CD4-positive, alpha-beta T cell (primary cell): ENCODE results near the gene ERP27. TPM values are rescaled to one million over a fixed set of nuclear protein-coding genes. Genes with fewer than 3 reads are reported as not detected.
A peak's percentile ranks its signal among the peaks of the same experiment; 100 is the strongest.

ENCODE experiments used
- ATAC-seq: fragments of 200-7000 bp; cut with Tn5 transposase; one replicate; pipeline ENCODE4 v1.10.0; 2022; ENCODE audit warnings: mild to moderate bottlenecking; ENCODE audit not compliant: poor library complexity
- CTCF ChIA-PET: fragments of 350-600 bp; sonication (Branson Sonifier 250); formaldehyde crosslinking; loops from one replicate; lab custom pipeline; 2021; ENCODE audit warnings: antibody characterized with exemption, inconsistent platforms; lab: Charles Lee
- POLR2A ChIA-PET: fragments of 350-600 bp; sonication (Branson Sonifier 250); formaldehyde crosslinking; loops from one replicate; lab custom pipeline; 2021; ENCODE audit warnings: antibody characterized with exemption, inconsistent platforms; lab: Charles Lee
- DNase-seq, 14 experiments: peaks; one replicate each; pipeline ENCODE4 v3.0.0-alpha.2; 2013 to 2020; ENCODE audit warnings: mixed read lengths in 2 of 14
- H3K27ac ChIP-seq, 2 donors: one replicate each; pipeline versions ENCODE4 v1.5.1 to v1.7.0; 2013; ENCODE audit warnings: low read length in 2 of 2, low read depth in 1 of 2, mild to moderate bottlenecking in 1 of 2
- H3K27me3 ChIP-seq, 2 experiments: 1 replicate in 1 of 2; 2 replicates in 1 of 2; pipeline versions ENCODE4 v1.6.1 to v1.7.0; 2013; ENCODE audit warnings: low read length in 2 of 2, control low read depth in 1 of 2, mild to moderate bottlenecking in 1 of 2, moderate library complexity in 1 of 2; ENCODE audit not compliant: insufficient read depth in 2 of 2, control insufficient read depth in 1 of 2
- H3K36me3 ChIP-seq: one replicate; pipeline ENCODE4 v1.6.1; 2013; ENCODE audit warnings: low read length, control low read depth; ENCODE audit not compliant: insufficient read depth
- H3K4me1 ChIP-seq: one replicate; pipeline ENCODE4 v1.6.1; 2013; ENCODE audit warnings: low read length, control low read depth; ENCODE audit not compliant: insufficient read depth
- H3K4me3 ChIP-seq: one replicate; pipeline ENCODE4 v1.5.1; 2013; ENCODE audit warnings: mild to moderate bottlenecking, low read length, moderate library complexity
- H3K9me3 ChIP-seq, 2 experiments: 1 replicate in 1 of 2; 2 replicates in 1 of 2; pipeline versions ENCODE4 v1.6.1 to v1.7.0; 2013; ENCODE audit warnings: low read length in 2 of 2, mild to moderate bottlenecking in 2 of 2, control low read depth in 1 of 2, moderate library complexity in 1 of 2; ENCODE audit not compliant: control insufficient read depth in 1 of 2, insufficient read depth in 1 of 2
- H3K27ac Mint-ChIP-seq: one replicate; pipeline ENCODE4 v1.8.0; 2020; ENCODE audit warnings: mixed read lengths
- H3K27me3 Mint-ChIP-seq: one replicate; pipeline ENCODE4 v1.8.0; 2021; ENCODE audit warnings: mixed read lengths
- H3K36me3 Mint-ChIP-seq: one replicate; pipeline ENCODE4 v1.8.0; 2021; ENCODE audit warnings: low read depth, mixed read lengths
- H3K4me1 Mint-ChIP-seq: one replicate; pipeline ENCODE4 v1.8.0; 2021; ENCODE audit warnings: low read depth, mixed read lengths
- H3K4me3 Mint-ChIP-seq: one replicate; pipeline ENCODE4 v1.8.0; 2020; ENCODE audit warnings: mild to moderate bottlenecking, mixed read lengths
- H3K9me3 Mint-ChIP-seq: one replicate; pipeline ENCODE4 v1.8.0; 2020; ENCODE audit warnings: mixed read lengths
- intact Hi-C, 2 experiments: fragments of 100-400 bp; cut with DNase I in 1 of 2; cut with micrococcal nuclease in 1 of 2; formaldehyde crosslinking; loops; one replicate each; pipeline versions ENCODE4 v1.15.1 to v1.9.0; 2023 to 2025; cut with DNase I, micrococcal nuclease
- total RNA-seq, 174 experiments: library from RNA in 2 of 174; stranded (reverse) in 2 of 174; gene quantifications; one replicate each; pipeline ENCODE4 v1.2.3 and lab custom pipeline; 2021 to 2026
- TF ChIP-seq, protein P1 (sequence below): fragments of 200-600 bp; IDR thresholded peaks from one replicate; pipeline ENCODE4 v1.8.0; 2022; ENCODE audit warnings: antibody characterized with exemption, mild to moderate bottlenecking

Gene ERP27
- total RNA-seq, 2 experiments from 2014 or later, result 16.2 to 17.1 TPM

DNA sequence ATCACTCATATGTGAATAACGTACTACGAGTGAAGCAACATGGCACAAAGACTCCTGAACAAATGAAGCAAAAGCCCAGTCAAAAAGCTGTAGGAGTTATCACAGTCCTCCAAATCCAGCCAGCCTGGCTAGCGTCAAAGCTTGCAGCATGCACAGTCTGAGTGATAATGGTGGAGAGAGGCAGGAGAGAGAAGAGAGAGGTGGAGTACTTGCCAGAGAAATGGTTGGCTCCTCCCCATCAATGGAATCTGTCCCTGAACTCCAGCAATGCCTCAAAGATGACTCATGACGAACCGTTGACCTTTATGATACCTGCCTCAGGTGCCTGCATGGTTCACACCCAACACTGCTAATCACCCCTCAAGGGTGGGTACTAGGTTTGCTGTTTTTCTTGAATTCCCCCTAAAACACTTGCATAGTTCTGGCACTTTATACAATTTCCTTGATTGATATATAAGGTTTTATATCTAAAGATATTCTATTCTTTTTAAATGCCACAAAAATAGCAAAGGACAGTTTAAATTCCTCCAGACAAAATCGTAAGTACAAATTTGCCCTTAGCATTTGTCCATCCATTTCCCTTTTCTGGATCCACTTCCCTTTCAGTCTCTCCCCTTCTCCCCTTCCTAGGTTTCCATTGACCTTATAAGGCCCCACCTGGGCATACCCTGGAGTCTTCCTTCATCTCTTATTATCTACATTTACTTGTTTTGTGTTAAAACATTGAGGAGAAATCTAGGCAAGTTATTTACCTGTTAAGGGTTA is 12.8 kb upstream of the ERP27 start:
- Mint-ChIP-seq H3K4me3 (peak overlapping the region; percentile 88), H3K4me1 (peaks cover 97% of the 10 kb centered on the region), H3K27me3 (no peaks in the 10 kb centered on the region), H3K9me3 (no peaks in the 10 kb centered on the region), H3K27ac (peak overlapping the region; percentile 94), H3K36me3 (peaks cover 92% of the 10 kb centered on the region)
- no peaks in the 10 kb centered on the region for H3K9me3 ChIP-seq
- H3K27me3 ChIP-seq, result no peaks in the 10 kb centered on the region
- H3K4me3 ChIP-seq, result peak overlapping the region; percentile 80
- peak overlapping the region; percentile 90 to 95 for H3K27ac ChIP-seq
- H3K4me1 ChIP-seq, result peaks cover 76% of the 10 kb centered on the region
- DNase-seq (peak in 3 of 14 experiments; percentile 41 to 53 (median 53)), ATAC-seq (no peak)
- CTCF ChIA-PET, result no interaction called here
- peaks cover 74% of the 10 kb centered on the region for H3K36me3 ChIP-seq
- TF ChIP-seq, protein P1, sequence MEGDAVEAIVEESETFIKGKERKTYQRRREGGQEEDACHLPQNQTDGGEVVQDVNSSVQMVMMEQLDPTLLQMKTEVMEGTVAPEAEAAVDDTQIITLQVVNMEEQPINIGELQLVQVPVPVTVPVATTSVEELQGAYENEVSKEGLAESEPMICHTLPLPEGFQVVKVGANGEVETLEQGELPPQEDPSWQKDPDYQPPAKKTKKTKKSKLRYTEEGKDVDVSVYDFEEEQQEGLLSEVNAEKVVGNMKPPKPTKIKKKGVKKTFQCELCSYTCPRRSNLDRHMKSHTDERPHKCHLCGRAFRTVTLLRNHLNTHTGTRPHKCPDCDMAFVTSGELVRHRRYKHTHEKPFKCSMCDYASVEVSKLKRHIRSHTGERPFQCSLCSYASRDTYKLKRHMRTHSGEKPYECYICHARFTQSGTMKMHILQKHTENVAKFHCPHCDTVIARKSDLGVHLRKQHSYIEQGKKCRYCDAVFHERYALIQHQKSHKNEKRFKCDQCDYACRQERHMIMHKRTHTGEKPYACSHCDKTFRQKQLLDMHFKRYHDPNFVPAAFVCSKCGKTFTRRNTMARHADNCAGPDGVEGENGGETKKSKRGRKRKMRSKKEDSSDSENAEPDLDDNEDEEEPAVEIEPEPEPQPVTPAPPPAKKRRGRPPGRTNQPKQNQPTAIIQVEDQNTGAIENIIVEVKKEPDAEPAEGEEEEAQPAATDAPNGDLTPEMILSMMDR, result no peak
- POLR2A ChIA-PET, result interaction anchor here (0.6 to 2.9 kb wide), 8 partner anchors 9 to 270 kb away, joined by 3 to 24 read pairs (median 4); partner anchors contain the start of genes ARHGDIB and RERG
- intact Hi-C loops, result loop anchor here in 1 of 2 experiments (10.0 kb wide), 1 partner anchor 566 kb away; no protein-coding TSS in a partner anchor

DNA sequence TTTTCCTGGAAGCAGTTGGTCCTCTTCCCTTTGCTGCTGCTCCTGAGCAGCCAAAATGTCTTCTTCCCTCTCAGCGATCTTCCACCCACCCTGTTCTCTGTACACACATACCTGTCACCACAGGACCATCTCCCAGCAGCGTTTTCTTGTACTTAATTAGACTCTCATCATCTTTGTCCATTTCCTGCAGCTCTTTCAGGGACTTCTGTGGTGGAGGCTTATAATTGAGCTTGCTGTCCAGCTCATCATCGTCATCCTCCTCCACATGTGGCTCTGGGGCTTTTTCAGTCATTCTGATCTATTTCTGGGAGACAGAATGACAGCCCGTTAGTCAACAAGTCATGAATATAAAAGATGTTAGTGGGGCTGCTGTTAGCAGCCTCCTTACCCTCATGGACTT is 12.1 kb upstream of the ERP27 start:
- H3K4me1 ChIP-seq, result peaks cover 75% of the 10 kb centered on the region
- peak overlapping the region; percentile 81 for H3K4me3 Mint-ChIP-seq
- no peaks in the 10 kb centered on the region for H3K27me3 ChIP-seq
- H3K27ac Mint-ChIP-seq, result peak overlapping the region; percentile 94
- ChIA-PET CTCF (no interaction called here), POLR2A (interaction anchor here (0.6 to 2.9 kb wide), 5 partner anchors 9 to 44 kb away, joined by 3 to 24 read pairs (median 3); partner anchors contain the start of gene ARHGDIB)
- peaks cover 98% of the 10 kb centered on the region for H3K4me1 Mint-ChIP-seq
- H3K9me3 ChIP-seq, result no peaks in the 10 kb centered on the region
- TF ChIP-seq, protein P1, result no peak
- peaks cover 92% of the 10 kb centered on the region for H3K36me3 Mint-ChIP-seq
- peak overlapping the region; percentile 80 for H3K4me3 ChIP-seq
- intact Hi-C loops, result loop anchor here in 1 of 2 experiments (10.0 kb wide), 1 partner anchor 566 kb away; no protein-coding TSS in a partner anchor
- peak overlapping the region; percentile 90 to 95 for H3K27ac ChIP-seq
- peaks cover 76% of the 10 kb centered on the region for H3K36me3 ChIP-seq
- no peaks in the 10 kb centered on the region for H3K27me3 Mint-ChIP-seq
- peak in 1 of 14 experiments; percentile 33 for DNase-seq
- H3K9me3 Mint-ChIP-seq, result no peaks in the 10 kb centered on the region
- ATAC-seq, result no peak

DNA sequence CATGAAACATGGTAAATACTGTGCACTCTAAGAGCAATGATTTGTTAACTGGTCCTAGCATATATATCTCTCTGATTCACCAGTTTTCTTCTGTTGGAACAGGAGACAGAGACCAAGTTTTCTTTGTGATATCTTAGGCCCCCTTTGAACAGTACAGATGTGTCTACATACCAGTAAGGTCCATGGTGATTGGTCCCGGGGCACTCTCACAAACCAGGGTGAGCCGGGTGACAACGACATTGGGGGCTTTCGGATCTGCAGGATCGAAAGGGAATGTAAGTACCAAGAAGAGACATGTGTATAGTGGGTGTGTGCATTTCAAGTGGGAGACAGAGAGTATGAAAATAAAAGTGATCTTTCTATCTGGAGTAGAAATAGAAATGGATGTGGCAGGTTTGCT is 11.3 kb upstream of the ERP27 start:
- Histone ChIP-seq H3K9me3 (no peaks in the 10 kb centered on the region), H3K27me3 (no peaks in the 10 kb centered on the region), H3K36me3 (peaks cover 78% of the 10 kb centered on the region), H3K4me1 (peaks cover 75% of the 10 kb centered on the region), H3K27ac (peak overlapping the region; percentile 90 to 95), H3K4me3 (no peak overlapping the region)
- peak overlapping the region; percentile 81 for H3K4me3 Mint-ChIP-seq
- ATAC-seq (no peak), DNase-seq (peak in 1 of 14 experiments; percentile 20)
- H3K27ac Mint-ChIP-seq, result peak overlapping the region; percentile 94
- CTCF ChIA-PET, result no interaction called here
- no peaks in the 10 kb centered on the region for H3K27me3 Mint-ChIP-seq
- POLR2A ChIA-PET, result interaction anchor here (1.5 to 5.8 kb wide), 4 partner anchors 10 to 147 kb away, joined by 8 to 104 read pairs (median 10); partner anchors contain the start of genes ARHGDIB, C12orf60 and WBP11
- peaks cover 95% of the 10 kb centered on the region for H3K36me3 Mint-ChIP-seq
- H3K4me1 Mint-ChIP-seq, result peaks cover 98% of the 10 kb centered on the region
- no peaks in the 10 kb centered on the region for H3K9me3 Mint-ChIP-seq
- TF ChIP-seq, protein P1, result no peak
- intact Hi-C loops, result loop anchor here (5.0 to 10.0 kb wide), 3 partner anchors 102 to 565 kb away; a partner anchor contains a TSS
